GM19025 (cell line): ENCODE data around the gene ATG2A.

ENCODE experiments used
- ATAC-seq: cut with Tn5 transposase; IDR thresholded peaks from one replicate; pipeline ENCODE4 v1.9.1; 2021; ENCODE audit warnings: mild to moderate bottlenecking, low read depth, moderate library complexity; ENCODE audit not compliant: unreplicated experiment

Gene ATG2A

GRCh38 chr11:64905516-64906313, 11.3 kb downstream of the ATG2A start:
- ATAC-seq = no peak

GRCh38 chr11:64903291-64903833, 13.6 kb downstream of the ATG2A start:
- no peak for ATAC-seq

GRCh38 chr11:64902102-64902900, 14.7 kb downstream of the ATG2A start:
- no peak for ATAC-seq

GRCh38 chr11:64900774-64901173, 16.2 kb downstream of the ATG2A start:
- no peak for ATAC-seq

GRCh38 chr11:64900263-64900678, 16.7 kb downstream of the ATG2A start:
- ATAC-seq = no peak

GRCh38 chr11:64898541-64898940, 18.5 kb downstream of the ATG2A start:
- no peak for ATAC-seq

GRCh38 chr11:64898076-64898445, 18.9 kb downstream of the ATG2A start:
- no peak for ATAC-seq

GRCh38 chr11:64897381-64898075, 19.5 kb downstream of the ATG2A start:
- no peak for ATAC-seq

- no peak for ATAC-seq
These were observed 20.5 kb downstream of the ATG2A start for GRCh38 chr11:64896448-64897022.

- no peak for ATAC-seq
These were observed 22.1 kb downstream of the ATG2A start for GRCh38 chr11:64894812-64895452.

GRCh38 chr11:64894070-64894811, 22.8 kb downstream of the ATG2A start:
- peak; percentile 45 for ATAC-seq

GRCh38 chr11:64893194-64894069, 23.6 kb downstream of the ATG2A start:
- no peak for ATAC-seq

- ATAC-seq = no peak
These were observed 24.2 kb downstream of the ATG2A start for GRCh38 chr11:64892838-64893193.

- no peak for ATAC-seq
These were observed 24.6 kb downstream of the ATG2A start for GRCh38 chr11:64892411-64892831.

GRCh38 chr11:64891880-64892279, 25.1 kb downstream of the ATG2A start:
- no peak for ATAC-seq

GRCh38 chr11:64891215-64891848, 25.7 kb downstream of the ATG2A start:
- no peak for ATAC-seq

- ATAC-seq = no peak
These were observed 26.5 kb downstream of the ATG2A start for GRCh38 chr11:64890522-64890939.
